ENCODE measurements around the gene CELA3B. TPM values are rescaled to one million over a fixed set of nuclear protein-coding genes. Genes with fewer than 3 reads are reported as not detected.

CELA3B gene
- total and polyA plus RNA-seq, 2 of the 13 experiments (the other 11 are each of a cell fraction or from before 2014, with no cell fraction given) = 0.34 TPM; not detected in 1

- H3K27me3 ChIP-seq (ENCODE audit: control insufficient read depth in 1 of 2, insufficient read depth in 2 of 2, low read length in 2 of 2) = peaks cover 3 to 5% of the 10 kb centered on the region in 2 experiments; a peak in 1 of 5 replicates
- H3K27ac ChIP-seq (ENCODE audit: extremely low read length, insufficient read depth, low read length) = peak overlapping the region; percentile 42
- ATAC-seq = peak; percentile 4; the same call in 2 of the 3 replicates
- FAIRE-seq = peak; percentile 68
- H3K4me1 ChIP-seq (ENCODE audit: insufficient read depth, low read length) = peaks cover 91% of the 10 kb centered on the region
- peak; percentile 81 for DNase-seq (ENCODE audit: low spot score)
- 0 out of 2 replicates have a peak overlapping the region, but pooled peaks have one; percentile 23 for H3K9ac ChIP-seq (ENCODE audit: insufficient read depth, low read depth, low read length)
- POLR2A ChIA-PET = interaction anchor here (1.3 to 10.7 kb wide), 3 partner anchors 8 to 266 kb away, joined by 5 to 105 read pairs (median 8); partner anchors contain the start of gene RAP1GAP
- no peaks in the 10 kb centered on the region for H3K9me3 ChIP-seq (ENCODE audit: low read length)
- in situ Hi-C loops (cut with HindIII; ENCODE audit: extremely low pct_ligation_motif_present, low pct_unique_long_range_greater_than_20kb) (no loop called here), intact Hi-C loops (cut with micrococcal nuclease; ENCODE audit: unreplicated experiment) (no loop called here)
- WGBS (ENCODE audit: low lambda C conversion rate) = 5% methylated on average over 5 of the region's 10 CpGs
- H3K4me2 ChIP-seq (ENCODE audit: low read depth, low read length) = peak overlapping the region; percentile 93
- H4K20me1 ChIP-seq (ENCODE audit: insufficient read depth, low read length) = no peaks in the 10 kb centered on the region
- H3K36me3 ChIP-seq (replicated peaks in 1 of 2; ENCODE audit: control insufficient read depth in 1 of 2, insufficient read depth in 2 of 2, low read length in 2 of 2) = no peaks in the 10 kb centered on the region; a peak in 1 of 5 replicates
- no peak overlapping the region for H2AFZ ChIP-seq (ENCODE audit: low read length)
- peak overlapping the region in 2 of 3 experiments; percentile 78 to 88; a peak in 5 of 6 replicates for H3K4me3 ChIP-seq (replicated peaks in 1 of 3; ENCODE audit: insufficient read depth in 1 of 3, low read depth in 2 of 3, low read length in 3 of 3)
- CTCF ChIA-PET (ENCODE audit: low intra/inter-chr PET ratio, low total read pairs) = no interaction called here
- BruUV-seq (replicated peaks) = no TSS peak
- H3K79me2 ChIP-seq (ENCODE audit: insufficient read depth, low read length) = peaks cover 42% of the 10 kb centered on the region
- TF ChIP-seq MAX (IDR thresholded peaks at IDR 0.05) = peak; percentile 43; the same call in 1 of the 2 replicates
- TF ChIP-seq RARA (CRISPR knock-in tag; IDR thresholded peaks at IDR 0.05) = peak; percentile 65; the same call in 1 of the 2 replicates
- 0 out of 2 replicates have a peak, but pooled peaks have one; percentile 36 for TF ChIP-seq ATF7-NPFF (CRISPR knock-in tag; IDR thresholded peaks at IDR 0.05; ENCODE audit: low read depth)
- TF ChIP-seq SUZ12 (IDR thresholded peaks at IDR 0.05; ENCODE audit: low read depth, low read length) = no peak
- TF ChIP-seq POGK (CRISPR knock-in tag; conservative IDR thresholded peaks at IDR 0.05) = 0 out of 2 replicates have a peak, but pooled peaks have one; percentile 26
- peak; percentile 74 for TF ChIP-seq SKI (IDR thresholded peaks at IDR 0.05; ENCODE audit: partially characterized antibody)
- TF ChIP-seq ZNF564 (CRISPR knock-in tag; IDR thresholded peaks at IDR 0.05) = no peak
- TF ChIP-seq HNF4A (CRISPR knock-in tag; IDR thresholded peaks at IDR 0.05) = 0 out of 2 replicates have a peak, but pooled peaks have one; percentile 11
- TF ChIP-seq, protein P1, sequence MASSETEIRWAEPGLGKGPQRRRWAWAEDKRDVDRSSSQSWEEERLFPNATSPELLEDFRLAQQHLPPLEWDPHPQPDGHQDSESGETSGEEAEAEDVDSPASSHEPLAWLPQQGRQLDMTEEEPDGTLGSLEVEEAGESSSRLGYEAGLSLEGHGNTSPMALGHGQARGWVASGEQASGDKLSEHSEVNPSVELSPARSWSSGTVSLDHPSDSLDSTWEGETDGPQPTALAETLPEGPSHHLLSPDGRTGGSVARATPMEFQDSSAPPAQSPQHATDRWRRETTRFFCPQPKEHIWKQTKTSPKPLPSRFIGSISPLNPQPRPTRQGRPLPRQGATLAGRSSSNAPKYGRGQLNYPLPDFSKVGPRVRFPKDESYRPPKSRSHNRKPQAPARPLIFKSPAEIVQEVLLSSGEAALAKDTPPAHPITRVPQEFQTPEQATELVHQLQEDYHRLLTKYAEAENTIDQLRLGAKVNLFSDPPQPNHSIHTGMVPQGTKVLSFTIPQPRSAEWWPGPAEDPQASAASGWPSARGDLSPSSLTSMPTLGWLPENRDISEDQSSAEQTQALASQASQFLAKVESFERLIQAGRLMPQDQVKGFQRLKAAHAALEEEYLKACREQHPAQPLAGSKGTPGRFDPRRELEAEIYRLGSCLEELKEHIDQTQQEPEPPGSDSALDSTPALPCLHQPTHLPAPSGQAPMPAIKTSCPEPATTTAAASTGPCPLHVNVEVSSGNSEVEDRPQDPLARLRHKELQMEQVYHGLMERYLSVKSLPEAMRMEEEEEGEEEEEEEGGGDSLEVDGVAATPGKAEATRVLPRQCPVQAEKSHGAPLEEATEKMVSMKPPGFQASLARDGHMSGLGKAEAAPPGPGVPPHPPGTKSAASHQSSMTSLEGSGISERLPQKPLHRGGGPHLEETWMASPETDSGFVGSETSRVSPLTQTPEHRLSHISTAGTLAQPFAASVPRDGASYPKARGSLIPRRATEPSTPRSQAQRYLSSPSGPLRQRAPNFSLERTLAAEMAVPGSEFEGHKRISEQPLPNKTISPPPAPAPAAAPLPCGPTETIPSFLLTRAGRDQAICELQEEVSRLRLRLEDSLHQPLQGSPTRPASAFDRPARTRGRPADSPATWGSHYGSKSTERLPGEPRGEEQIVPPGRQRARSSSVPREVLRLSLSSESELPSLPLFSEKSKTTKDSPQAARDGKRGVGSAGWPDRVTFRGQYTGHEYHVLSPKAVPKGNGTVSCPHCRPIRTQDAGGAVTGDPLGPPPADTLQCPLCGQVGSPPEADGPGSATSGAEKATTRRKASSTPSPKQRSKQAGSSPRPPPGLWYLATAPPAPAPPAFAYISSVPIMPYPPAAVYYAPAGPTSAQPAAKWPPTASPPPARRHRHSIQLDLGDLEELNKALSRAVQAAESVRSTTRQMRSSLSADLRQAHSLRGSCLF (CRISPR knock-in tag; IDR thresholded peaks at IDR 0.05; ENCODE audit: borderline replicate concordance) = no peak
- TF ChIP-seq ZNF512B (CRISPR knock-in tag; IDR thresholded peaks at IDR 0.05; ENCODE audit: borderline replicate concordance) = 0 out of 2 replicates have a peak, but pooled peaks have one; percentile 51
- no peak for TF ChIP-seq MLLT10 (CRISPR knock-in tag; IDR thresholded peaks at IDR 0.05)
- 0 out of 2 replicates have a peak, but pooled peaks have one; percentile 38 for TF ChIP-seq SSRP1 (CRISPR knock-in tag; IDR thresholded peaks at IDR 0.05)
- peak; percentile 93 for TF ChIP-seq ZNF24 (IDR thresholded peaks at IDR 0.05)
Observed at GRCh38 chr1:21935393-21935804, 41.4 kb upstream of the CELA3B start.

All from HepG2 (cell line).